Daoy (cell line): Measurements from ENCODE around the gene CNIH1. TPM values are rescaled to one million over a fixed set of nuclear protein-coding genes. Genes with fewer than 3 reads are reported as not detected.
"Not testable (repeated sequence)": the region's sequence is repeated elsewhere in the genome, so short reads cannot be mapped to it uniquely, and the experiment has no call there.

ENCODE experiments used
- DNase-seq: peaks from one replicate; pipeline ENCODE4 v3.0.0-alpha.2; 2015; ENCODE audit warnings: low read depth
- total RNA-seq: library from RNA; depleted of rRNA; stranded (reverse); fragments of >200 nt; shearing (Covaris generic); gene quantifications from 2 replicates; pipeline ENCODE4 v1.2.3, GENCODE V29; 2014

The CNIH1 gene
- total RNA-seq, 1 experiment from 2014 or later = 171 TPM

DNA sequence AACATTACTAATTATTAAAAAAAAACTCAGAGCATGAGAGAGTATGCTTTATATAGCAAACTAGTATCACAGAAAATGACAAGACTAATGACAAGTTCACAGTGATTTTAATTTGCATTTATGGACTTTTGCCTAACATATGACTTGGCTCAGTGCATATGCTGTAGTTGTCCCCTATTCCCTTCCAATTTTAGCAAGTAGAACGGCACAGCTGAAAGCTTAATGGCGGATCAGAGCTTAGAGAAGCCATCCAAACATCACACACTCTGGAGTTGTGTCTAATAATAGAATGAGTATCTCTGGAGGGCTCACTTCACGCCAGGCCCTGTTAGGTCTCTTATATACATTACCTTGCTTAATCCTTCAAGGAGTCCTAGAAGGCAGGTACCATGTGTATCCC is 13.3 kb downstream of the CNIH1 start:
- no peak for DNase-seq

DNA sequence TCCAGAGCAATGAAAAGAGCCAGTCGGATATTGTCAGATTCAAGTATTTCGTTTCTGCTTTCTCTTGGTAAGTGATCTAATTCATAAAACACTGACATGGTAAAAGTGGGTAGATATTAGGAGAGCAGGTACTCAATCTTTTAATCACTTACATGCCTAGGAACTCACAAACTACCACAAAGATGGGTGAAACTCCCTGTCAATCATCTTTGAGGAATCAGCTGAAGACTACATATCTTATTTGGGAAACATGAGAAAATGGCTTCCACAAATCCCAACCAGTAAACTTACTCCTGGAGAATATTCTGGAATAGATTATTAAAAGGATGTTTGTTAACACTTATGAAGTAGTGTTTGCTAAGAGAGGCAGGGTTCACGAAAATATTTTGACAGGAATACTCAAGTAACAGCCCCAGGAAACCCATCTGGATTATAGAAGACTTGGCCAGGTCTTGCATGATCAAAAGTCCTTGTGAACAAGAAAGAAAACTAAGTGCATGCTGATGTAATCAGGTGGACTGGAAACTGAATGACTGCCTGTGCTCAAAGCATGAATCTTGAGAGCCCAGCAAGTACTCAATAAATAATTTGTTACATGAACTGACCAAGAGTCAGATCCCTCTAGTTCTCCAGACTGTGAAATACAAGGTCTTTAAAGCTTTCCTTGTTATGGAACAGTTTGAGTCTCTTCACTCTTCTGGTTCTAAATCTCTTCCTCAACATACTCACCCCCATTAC is 15.5 kb downstream of the CNIH1 start:
- no peak for DNase-seq

DNA sequence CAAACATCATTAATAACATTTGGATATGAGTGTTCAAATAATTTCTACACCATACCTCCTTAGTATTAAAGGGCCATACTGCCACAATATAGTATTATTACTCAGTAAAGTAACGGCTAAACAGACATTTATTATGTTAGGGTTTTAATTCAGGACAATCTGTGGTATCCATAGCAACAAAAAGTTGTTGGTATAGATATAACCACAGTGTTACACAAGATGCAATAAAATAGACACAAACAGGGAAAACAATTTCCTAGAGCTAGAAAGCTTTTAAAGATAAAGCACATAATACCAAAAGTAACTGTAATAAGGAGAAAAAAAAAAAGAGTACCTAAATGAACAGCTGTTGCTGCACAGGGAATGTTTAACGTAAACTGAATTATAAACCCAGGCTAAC is 16.1 kb downstream of the CNIH1 start:
- DNase-seq = no peak

DNA sequence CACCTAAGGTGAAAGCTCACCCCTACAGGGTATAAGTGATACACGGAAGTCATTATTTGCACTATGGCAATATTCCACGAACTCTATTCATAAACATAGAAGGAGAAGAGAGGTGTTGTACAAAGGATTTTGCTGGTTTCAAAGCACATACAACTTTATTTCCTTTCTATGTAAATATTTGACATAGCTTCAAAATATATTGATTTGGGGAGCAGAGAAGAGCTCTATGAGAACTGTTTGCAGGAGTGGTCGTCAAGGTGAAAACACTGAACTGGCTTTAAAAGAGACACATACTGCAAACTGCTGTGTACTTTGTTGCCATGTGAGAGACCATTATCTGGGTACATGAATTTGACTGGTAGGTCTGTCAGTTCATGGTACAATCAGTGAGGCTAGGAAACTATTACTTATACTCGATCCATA is 16.7 kb downstream of the CNIH1 start:
- DNase-seq = no peak

DNA sequence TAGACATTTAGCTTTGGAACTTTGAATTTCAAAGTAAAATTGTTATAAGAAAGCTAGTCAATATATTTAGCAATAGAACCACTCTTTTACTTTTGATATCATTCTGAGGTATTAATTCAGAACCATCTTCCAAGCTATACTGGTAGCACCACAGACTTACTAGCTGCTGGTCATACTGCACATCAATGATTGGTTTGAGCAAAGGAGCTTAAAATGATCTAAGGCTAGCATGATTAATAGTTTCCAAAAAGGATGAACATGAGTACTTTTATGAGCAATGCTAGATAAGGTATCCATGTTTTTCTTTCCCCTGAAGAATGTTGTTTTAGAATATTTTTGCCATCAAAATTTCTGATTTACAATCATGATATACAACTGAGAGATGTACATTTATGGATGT is 17.2 kb downstream of the CNIH1 start:
- DNase-seq = no peak

DNA sequence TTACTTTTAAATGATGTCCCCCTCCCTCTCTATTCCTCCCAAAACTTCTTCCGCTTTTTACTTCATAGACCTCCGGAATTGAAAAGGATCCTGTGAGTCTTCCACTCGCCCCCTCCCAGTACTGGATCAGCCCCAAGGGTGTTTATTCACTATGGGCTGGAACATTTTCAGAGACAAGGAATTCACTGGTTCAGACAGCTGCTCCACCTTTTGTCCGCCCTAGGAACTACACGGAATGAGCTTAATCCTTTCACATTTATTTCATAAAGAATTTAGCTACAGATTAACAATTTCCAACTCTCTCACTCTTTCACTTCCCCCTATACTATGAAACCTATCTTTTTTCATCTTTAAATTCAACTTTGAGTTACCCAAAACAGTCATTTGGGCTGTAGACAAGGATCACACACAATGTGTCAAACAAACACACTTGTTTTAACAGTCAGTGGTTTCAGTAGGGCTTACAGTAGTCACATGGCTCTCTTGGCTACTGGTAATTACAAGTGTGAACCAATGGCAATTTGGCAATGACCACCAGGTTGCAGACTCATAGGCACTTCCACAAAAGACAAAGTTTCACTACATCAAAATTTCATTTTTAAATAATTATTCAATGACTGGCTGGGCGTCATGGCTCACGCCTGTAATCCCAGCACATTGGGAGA is 20.6 kb downstream of the CNIH1 start:
- DNase-seq = peak; percentile 43

DNA sequence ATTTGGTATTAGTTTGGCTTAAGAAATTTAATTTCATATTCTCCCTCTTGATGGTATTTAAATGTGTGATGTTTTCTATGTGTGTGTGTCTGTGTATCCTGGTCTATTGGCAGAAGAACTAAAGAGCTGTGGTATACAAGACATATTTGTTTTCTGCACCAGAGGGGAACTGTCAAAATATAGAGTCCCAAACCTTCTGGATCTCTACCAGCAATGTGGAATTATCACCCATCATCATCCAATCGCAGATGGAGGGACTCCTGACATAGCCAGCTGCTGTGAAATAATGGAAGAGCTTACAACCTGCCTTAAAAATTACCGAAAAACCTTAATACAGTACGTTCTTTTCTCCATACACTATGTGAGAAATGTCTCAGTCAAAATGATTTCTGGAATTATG is 29.8 kb downstream of the CNIH1 start:
- DNase-seq = no peak

DNA sequence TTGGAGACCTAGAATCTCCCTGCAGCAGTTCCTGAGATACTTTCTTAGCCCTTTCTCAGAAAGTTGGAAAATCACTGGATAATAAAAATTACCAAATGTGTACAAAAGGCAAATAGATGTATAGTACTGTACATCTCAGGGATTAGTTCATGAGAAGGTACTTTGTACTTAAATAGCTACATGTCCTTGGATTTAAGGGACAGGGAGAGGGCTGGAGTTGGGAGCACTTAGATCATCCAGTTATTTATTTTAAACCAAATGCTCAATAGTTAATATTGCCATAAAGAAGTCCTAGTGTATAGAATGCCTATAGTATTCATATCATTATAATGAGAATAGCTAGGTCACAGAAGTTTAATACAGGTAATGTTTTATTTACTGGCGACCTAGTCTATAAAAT is 31.0 kb downstream of the CNIH1 start:
- no peak for DNase-seq

DNA sequence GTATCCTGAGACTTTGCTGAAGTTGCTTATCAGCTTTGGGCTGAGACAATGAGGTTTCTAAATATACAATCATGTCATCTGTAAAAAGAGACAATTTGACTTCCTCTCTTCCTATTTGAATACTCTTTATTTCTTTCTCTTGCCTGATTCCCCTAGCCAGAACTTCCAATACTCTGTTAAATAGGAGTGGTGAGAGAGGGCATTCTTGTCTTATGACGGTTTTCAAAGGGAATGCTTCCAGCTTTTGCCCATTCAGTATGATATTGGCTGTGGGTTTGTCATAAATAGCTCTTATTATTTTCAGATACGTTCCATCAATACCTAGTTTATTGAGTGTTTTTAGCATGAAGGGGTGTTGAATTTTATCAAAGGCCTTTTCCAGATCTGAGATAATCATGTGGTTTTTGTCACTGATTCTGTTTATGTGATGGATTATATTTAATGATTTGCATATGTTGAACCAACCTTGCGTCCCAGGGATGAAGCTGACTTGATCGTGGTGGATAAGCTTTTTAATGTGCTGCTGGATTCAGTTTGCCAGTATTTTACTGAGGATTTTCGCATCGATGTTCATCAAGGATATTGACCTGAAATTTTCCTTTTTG is 37.7 kb downstream of the CNIH1 start:
- DNase-seq = not testable (repeated sequence)

DNA sequence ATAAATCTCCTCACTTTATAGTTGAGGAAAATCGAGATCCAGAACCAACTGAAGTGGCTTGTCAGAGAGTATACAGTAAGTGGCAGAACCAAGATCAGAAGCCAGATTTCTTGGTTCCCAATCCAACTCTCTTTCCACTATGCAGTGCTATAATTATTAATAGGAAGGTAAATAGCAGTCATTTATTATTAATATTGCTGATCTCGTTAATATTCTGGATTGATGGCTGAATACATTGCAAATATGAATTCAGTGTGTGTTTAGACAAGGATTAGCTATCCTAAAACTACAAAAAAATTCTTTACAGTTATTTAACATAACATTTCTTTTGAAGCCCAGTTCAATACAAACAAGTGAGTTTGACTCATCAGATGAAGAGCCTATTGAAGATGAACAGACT is 41.6 kb downstream of the CNIH1 start:
- DNase-seq = no peak

DNA sequence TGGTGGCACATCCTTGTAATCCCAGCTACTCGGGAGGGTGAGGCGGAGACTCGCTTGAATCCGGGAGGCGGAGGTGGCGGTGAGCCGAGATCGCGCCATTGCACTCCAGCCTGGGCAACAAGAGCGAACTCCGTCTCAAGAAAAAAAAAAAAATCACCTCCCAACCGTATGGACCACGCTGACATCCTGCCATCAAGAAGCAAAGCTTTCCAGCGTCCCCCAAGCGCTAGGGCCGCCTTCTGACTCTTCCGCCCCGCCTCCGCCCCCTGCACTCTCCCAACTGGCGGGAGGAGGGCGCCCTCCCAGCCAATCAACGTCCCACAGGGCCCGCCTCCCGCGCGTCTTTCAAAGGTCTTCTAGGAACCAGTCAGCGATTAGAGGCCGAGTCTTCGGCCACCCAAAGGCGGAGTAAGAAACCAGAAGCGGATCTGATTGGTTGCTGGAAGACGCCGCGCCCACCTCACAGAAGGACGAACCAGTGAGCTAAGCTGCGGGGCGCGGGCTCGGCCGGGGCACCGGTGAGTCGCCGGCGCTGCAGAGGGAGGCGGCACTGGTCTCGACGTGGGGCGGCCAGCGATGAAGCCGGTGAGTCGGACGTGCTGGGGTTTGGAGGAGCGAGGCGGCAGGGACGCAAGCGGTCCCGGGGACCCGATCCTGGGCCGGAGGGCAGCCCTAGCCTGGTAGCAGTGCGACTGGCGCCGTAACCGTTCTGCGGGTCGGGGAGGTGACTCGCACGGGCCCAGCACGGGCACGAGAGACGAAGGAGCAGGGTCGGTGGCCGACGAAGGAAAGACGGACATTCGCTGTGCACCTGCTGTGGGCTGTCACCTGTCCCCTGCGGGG is 44.5 kb downstream of the CNIH1 start, which contains the start of gene CDKN3:
TSS of gene CDKN3 (plus strand) at position 515 of the 843 bp plus-strand sequence. CDS start at position 577, 62 bp downstream.
- peak; percentile 100 for DNase-seq

DNA sequence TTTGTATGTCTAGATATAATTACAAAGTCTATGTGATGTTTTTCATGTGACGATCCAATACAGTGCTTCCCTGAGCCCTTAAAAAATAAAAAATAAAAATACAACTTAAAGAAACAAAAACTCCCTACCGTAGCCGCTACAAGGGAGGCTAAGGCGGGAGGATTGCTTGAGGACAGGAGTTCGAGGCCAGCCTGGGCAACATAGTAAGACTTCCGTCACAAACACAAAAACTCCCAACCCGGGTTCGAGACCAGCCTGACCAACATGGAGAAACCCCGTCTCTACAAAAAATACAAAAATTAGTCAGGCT is 45.0 kb downstream of the CNIH1 start:
- DNase-seq = no peak

DNA sequence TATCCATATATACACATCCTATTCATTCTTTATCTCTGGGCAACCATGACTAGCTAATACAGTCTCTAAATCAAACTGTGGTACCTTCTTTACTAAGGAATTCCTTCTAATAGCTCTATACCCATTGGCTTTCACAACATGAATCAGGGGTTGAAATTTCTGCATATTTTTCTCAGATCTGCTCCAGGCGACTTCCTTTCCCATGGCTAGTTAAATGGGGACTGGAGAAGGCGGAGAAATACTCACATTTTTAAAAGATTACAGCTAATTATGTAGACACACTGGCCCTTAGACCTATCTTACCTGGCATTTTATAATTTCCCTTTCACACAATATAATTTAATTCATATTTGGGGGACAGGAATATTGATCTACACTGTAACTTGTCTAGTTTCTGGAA is 45.5 kb downstream of the CNIH1 start:
- DNase-seq = no peak

DNA sequence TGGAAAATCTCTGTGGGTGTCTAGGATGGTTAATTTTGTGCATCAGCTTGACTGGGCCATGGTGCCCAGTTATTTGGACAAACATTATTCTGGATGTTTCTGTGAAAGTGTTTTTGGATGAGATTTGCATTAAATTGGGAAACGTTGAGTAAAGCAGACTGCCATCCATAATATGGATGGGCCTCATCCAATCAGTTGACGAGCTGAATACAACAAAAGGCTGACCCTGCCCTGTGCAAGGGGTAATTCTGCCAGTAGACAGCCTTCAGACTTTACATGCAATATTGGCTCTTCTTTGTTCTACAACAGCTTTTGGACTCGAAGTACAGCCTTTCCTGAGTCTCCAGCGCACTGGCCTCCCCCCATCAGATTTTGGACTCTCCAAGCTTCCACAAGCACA is 45.9 kb downstream of the CNIH1 start:
- no peak for DNase-seq

DNA sequence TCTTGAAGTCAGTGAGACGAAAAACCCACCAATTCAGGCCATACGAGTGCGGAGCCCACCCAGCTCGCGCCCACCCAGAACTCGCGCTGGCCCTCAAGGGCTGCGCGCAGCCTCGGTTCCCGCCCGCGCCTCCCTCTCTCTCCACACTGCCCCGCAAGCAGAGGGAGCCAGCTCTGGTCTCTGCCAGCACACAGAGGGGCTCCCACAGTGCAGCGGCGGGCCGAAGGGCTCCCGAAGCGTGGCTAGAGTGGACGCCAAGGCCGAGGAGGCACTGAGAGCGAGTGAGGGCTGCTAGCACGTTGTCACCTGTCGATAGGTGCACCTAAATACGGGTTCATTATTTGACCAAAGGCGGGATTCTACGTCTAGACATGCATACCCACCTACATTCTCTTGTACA is 46.6 kb downstream of the CNIH1 start:
- no peak for DNase-seq

DNA sequence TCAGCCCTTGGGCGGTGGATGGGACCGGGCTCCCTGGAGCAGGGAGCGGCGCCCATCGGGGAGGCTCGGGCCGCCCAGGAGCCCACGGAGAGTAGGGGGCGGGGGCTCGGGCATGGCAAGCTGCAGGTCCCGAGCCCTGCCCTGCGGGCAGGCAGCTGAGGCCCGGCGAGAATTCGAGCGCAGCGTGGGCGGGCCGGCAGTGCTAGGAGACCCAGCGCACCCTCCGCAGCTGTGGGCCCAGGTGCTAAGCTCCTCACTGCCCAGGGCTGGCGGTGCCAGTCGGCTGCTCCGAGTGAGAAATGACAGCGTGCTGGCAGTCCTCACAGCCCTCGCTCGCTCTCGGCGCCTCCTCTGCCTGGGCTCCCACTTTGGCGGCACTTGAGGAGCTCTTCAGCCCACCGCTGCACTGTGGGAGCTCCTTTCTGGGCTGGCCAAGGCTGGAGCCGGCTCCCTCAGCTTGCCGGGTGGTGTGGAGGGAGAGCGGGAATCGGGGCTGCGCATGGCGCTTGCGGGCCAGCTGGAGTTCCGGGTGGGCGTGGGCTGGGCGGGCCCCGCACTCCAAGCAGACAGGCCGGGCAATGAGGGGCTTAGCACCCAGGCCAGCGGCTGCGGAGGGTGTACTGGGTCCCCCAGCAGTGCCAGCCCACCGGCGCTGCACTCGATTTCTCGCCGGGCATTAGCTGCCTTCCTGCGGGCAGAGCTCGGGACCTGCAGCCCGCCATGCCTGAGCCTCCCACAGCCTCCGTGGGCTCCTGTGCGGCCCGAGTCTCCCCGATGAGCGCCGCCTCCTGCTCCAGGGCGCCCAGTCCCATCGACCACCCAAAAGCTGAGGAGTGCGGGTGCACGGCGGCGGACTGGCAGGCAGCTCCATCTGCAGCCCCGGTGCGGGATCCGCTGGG is 47.9 kb downstream of the CNIH1 start:
- not testable (repeated sequence) for DNase-seq

DNA sequence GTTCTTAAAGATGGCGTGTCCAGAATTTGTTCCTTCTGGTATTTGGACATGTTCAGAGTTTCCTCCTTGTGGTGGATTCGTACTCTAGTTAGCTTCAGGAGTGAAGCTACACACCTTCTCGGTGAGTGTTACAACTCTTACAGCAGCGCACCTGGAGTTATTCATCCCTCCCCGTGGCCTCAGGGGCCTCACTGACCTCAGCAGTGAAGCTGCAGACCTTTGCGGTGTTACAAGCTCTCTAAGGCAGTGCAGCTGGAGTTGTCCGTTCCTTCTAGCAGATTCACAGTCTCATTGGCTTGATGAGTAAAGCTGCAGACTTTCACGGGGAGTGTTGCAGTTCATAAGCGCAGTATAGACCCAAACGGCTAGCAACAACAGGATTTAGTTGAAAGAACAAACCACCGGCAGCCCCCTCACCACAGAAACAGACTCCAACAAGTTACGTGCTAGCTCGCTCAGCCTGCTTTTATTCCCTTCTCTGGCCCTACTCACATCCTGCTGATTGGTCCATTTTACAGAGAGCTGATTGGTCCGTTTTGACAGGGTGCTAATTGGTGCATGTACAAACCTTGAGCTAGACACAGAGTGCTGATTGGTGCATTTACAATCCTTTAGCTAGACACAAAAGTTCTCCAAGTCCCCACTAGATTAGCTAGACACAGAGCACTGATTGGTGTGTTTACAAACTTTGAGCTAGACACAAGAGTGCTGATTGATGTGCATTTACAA is 48.9 kb downstream of the CNIH1 start:
- DNase-seq = no peak

DNA sequence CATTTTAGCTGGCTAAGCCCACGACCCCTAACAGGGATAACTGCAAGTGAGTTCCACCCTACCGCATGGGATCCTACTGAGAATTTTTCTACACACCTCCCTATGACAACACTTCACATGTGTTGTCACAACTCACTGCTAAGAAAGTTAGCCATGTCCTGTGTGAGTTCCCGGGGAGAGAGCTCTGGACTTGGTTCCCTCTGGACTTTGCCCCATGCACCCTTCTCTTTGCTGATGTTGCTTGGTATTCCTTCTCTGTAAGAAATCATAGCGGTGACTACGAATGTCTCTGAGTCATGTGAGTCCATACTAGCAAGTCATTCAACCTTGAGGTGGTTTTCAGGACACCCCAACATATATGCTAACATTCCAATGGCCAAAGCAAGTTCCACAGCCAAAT is 53.8 kb downstream of the CNIH1 start:
- DNase-seq = no peak

DNA sequence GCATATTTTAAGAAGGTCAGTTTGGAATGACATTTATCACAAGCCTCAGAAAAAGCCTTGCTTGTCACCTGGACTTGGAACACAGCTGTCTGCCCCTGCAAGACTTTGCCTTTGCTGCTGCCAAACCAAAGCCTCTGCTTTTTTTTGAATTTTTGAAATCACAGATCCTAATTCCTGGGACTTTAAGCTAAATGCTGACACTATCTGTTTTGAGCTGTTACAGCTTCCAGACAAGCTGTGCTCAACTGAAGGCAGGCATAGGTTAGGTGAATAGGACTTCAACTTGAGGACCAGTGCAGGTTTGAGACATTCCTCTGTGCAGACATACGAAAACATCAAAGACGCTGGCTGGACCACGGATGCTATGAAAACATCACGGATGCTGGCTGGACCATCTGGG is 55.6 kb downstream of the CNIH1 start:
- DNase-seq = no peak

DNA sequence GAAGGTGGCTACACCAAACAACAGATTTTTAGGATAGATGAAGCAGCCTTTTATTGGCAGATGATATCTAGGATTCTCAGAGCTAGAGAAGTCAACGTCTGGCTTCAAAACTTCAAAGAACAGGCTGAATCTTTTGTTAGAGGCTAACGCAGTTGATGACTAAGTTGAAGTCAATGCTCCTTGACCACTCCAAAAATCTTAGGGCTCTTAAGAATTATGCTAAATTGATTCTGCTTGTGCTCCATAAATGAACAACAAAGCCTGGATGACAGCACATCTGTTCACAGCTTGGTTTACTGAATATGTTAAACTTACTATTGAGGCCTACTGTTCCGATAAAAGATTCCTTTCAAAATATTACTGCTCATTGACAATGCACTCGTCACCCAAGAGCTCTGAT is 57.3 kb downstream of the CNIH1 start:
- DNase-seq = no peak

DNA sequence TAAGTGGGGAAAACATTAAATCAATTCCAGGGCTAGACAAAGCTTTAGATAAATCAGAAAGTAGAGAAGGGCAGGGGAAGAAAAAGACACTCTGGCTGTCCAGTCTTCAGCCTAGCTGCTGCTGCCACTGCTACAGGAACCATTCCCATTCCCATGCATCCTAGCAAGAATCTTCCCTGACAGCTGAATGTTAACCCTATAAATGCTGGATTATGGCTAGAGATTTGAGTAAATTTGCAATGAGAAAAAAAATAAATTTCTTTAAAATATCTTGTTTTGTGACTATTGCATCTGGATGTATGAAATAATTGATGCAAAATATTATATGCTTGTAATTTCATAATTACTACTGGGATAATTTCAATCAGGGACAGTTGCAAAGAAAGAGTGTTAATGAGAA is 59.4 kb downstream of the CNIH1 start:
- no peak for DNase-seq
